H1 (cell line): ENCODE measurements around the gene UTP14A. TPM values are rescaled to one million over a fixed set of nuclear protein-coding genes. Genes with fewer than 3 reads are reported as not detected.

Experiments
- ASH2L ChIP-seq: fragments of 200-600, 300-600 bp; sonication (generic); IDR thresholded peaks from one replicate; pipeline ENCODE4 v1.7.1; 2017; ENCODE audit warnings: low read length
- ATF2 ChIP-seq: IDR thresholded peaks from 2 replicates; pipeline ENCODE4 v1.6.1; 2012; ENCODE audit warnings: low read length, inconsistent platforms
- BACH1 ChIP-seq: IDR thresholded peaks from 2 replicates; pipeline ENCODE4 v1.6.1; 2012; ENCODE audit warnings: low read length, improper control_type of control experiment
- CBX8 ChIP-seq: fragments of 300-800, 300-1000 bp; sonication (generic); IDR thresholded peaks from 2 replicates; pipeline ENCODE4 v1.7.1; 2016; ENCODE audit warnings: low read depth, low read length, borderline replicate concordance
- CTBP2 ChIP-seq: IDR thresholded peaks from 2 replicates; pipeline ENCODE4 v1.7.0; 2011; ENCODE audit warnings: borderline replicate concordance, mild to moderate bottlenecking, moderate library complexity, mixed read lengths, low read length; ENCODE audit not compliant: insufficient read depth, insufficient read length
- EP300 ChIP-seq, 2 experiments: IDR thresholded peaks; 1 replicate in 1 of 2; 2 replicates in 1 of 2; pipeline ENCODE4 v1.6.1; 2011 to 2012; ENCODE audit warnings: low read depth in 2 of 2, low read length in 2 of 2, mild to moderate bottlenecking in 2 of 2, borderline replicate concordance in 1 of 2, inconsistent platforms in 1 of 2, moderate library complexity in 1 of 2
- EZH2 ChIP-seq: fragments of 200-600 bp; sonication (generic); IDR thresholded peaks from 2 replicates; pipeline ENCODE4 v1.7.1; 2012; ENCODE audit warnings: low read depth, mild to moderate bottlenecking, moderate library complexity, low read length, inconsistent platforms; ENCODE audit not compliant: severe bottlenecking
- FOSL1 ChIP-seq: IDR thresholded peaks from 2 replicates; pipeline ENCODE4 v1.6.1; 2011; ENCODE audit warnings: mild to moderate bottlenecking, low read depth, low read length, moderate library complexity; ENCODE audit not compliant: insufficient read depth
- GABPA ChIP-seq: IDR thresholded peaks from 2 replicates; pipeline ENCODE4 v1.6.1; 2011; ENCODE audit warnings: mild to moderate bottlenecking, low read length, moderate library complexity, borderline replicate concordance; ENCODE audit not compliant: insufficient read depth
- HDAC6 ChIP-seq: IDR thresholded peaks from one replicate; pipeline ENCODE4 v1.7.1; 2012; ENCODE audit warnings: low read depth, mild to moderate bottlenecking, inconsistent platforms, low read length, moderate library complexity
- MAFK ChIP-seq: IDR thresholded peaks from 2 replicates; pipeline ENCODE4 v1.6.1; 2012; ENCODE audit warnings: low read depth, mild to moderate bottlenecking, improper control_type of control experiment, low read length
- NANOG ChIP-seq: IDR thresholded peaks from 2 replicates; pipeline ENCODE4 v1.6.1; 2011; ENCODE audit warnings: low read length, low read depth, mild to moderate bottlenecking, inconsistent platforms; ENCODE audit not compliant: insufficient read depth, poor library complexity, severe bottlenecking
- RAD21 ChIP-seq, 2 experiments: IDR thresholded peaks in 1 of 2; conservative IDR thresholded peaks in 1 of 2; 2 replicates each; pipeline ENCODE4 v1.6.1; 2011; ENCODE audit warnings: low read depth in 2 of 2, low read length in 2 of 2, improper control_type of control experiment in 1 of 2, inconsistent platforms in 1 of 2, mild to moderate bottlenecking in 1 of 2, moderate library complexity in 1 of 2
- RFX5 ChIP-seq: IDR thresholded peaks from 2 replicates; pipeline ENCODE4 v1.6.1; 2011; ENCODE audit warnings: low read depth, low read length, improper control_type of control experiment, borderline replicate concordance
- RNF2 ChIP-seq: fragments of 200-900, 300-1000 bp; sonication (generic); IDR thresholded peaks from 2 replicates; pipeline ENCODE4 v1.7.1; 2016; ENCODE audit warnings: borderline replicate concordance, low read depth, mild to moderate bottlenecking, antibody characterized with exemption, low read length; ENCODE audit not compliant: poor library complexity, severe bottlenecking; ENCODE audit errors: missing control alignments
- SIRT6 ChIP-seq: IDR thresholded peaks from one replicate; pipeline ENCODE4 v1.7.1; 2012; ENCODE audit warnings: low read length, inconsistent platforms
- SIX5 ChIP-seq: IDR thresholded peaks from 2 replicates; pipeline ENCODE4 v1.6.1; 2011; ENCODE audit warnings: mild to moderate bottlenecking, low read depth, low read length
- SUZ12 ChIP-seq: fragments of 200-600 bp; sonication (generic); IDR thresholded peaks from 2 replicates; pipeline ENCODE4 v1.6.1; 2012; ENCODE audit warnings: mild to moderate bottlenecking, inconsistent platforms, low read length, moderate library complexity, mixed read lengths
- TAF1 ChIP-seq: IDR thresholded peaks from 2 replicates; pipeline ENCODE4 v1.6.1; 2011; ENCODE audit warnings: mild to moderate bottlenecking, low read depth, low read length
- TEAD4 ChIP-seq: IDR thresholded peaks from 2 replicates; pipeline ENCODE4 v1.6.1; 2012; ENCODE audit warnings: low read depth, low read length, inconsistent platforms, mixed read lengths
- YY1 ChIP-seq: IDR thresholded peaks from 2 replicates; pipeline ENCODE4 v1.6.1; 2011; ENCODE audit warnings: low read depth, mild to moderate bottlenecking, low read length
- polyA plus RNA-seq, 7 experiments: library from polyadenylated mRNA; depleted of rRNA in 3 of 7; stranded (reverse) in 5 of 7; unstranded in 2 of 7; fragments of >200 nt in 5 of 7; fragments of 200-250 nt in 2 of 7; gene quantifications; 1 replicate in 5 of 7; 2 replicates in 1 of 7; 4 replicates in 1 of 7; pipeline versions ENCODE4 v1.2.1 to v1.2.3, GENCODE V29; 2011 to 2013; ENCODE audit warnings: missing spikeins in 2 of 7, mixed read lengths in 2 of 7
- total RNA-seq: library from RNA; stranded (reverse); fragmentation: NEBNext Ultra II Directional; extraction: Animal tissue kit (Norgen Biotek cat#: 25700); gene quantifications from 2 replicates; pipeline ENCODE4 v1.2.1, GENCODE V29; 2021

Gene UTP14A
- total and polyA plus RNA-seq, 2 of the 8 experiments (the other 6 are each of a cell fraction or from before 2014, with no cell fraction given) = 4.5 to 24.0 TPM

- TF ChIP-seq CTBP2 (no peak), ASH2L (peak; percentile 18), SUZ12 (no peak), NANOG (no peak), EP300 (IDR thresholded peaks at IDR 0.05; ENCODE audit: borderline replicate concordance in 1 of 2, low read depth in 2 of 2, low read length in 2 of 2) (no peak), MAFK (no peak), FOSL1 (no peak), BACH1 (no peak), RFX5 (no peak), SIX5 (no peak), YY1 (no peak), RNF2 (no peak), EZH2 (no peak), CBX8 (no peak), SIRT6 (no peak), GABPA (peak; percentile 20; the same call in 1 of the 2 replicates), RAD21 (IDR thresholded peaks at IDR 0.05 in 1 of 2, conservative IDR thresholded peaks at IDR 0.05 in 1 of 2; ENCODE audit: low read depth in 2 of 2, low read length in 2 of 2) (no peak; a peak in 1 of 4 replicates), HDAC6 (no peak), TEAD4 (peak; percentile 22; the same call in 1 of the 2 replicates), TAF1 (peak; percentile 85), ATF2 (no peak)
Observed at GRCh38 chrX:129905787-129906580, at the start of gene UTP14A (continued).
